ENCODE measurements around the gene C1QB.
A peak's percentile ranks its signal among the peaks of the same experiment; 100 is the strongest.
"Not testable (repeated sequence)": the region's sequence is repeated elsewhere in the genome, so short reads cannot be mapped to it uniquely, and the experiment has no call there.

C1QB gene

DNA sequence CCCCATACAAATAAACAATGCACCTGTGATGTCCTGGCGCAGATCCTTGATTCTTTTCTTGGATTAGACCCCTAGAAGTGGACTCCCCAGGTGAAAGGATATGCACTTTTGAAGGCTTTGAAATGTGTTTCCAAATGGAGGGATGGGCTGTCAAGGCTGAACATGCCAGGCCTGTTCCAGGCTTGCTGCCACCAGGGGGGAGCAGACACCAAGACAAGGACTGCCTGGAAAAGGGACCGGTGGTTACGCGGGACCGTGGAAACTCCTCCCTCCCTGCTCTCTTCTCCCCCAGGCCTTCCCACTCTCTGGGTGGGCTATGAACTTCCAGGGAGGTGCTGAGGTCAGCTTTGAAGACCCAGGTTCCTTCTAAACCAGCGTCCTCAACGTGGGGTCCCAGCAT, 12.7 kb downstream of the C1QB start:
- in situ Hi-C loops (cut with MboI; ENCODE audit: low pct_unique_long_range_greater_than_20kb, low sequenced_read_pairs, unreplicated experiment), result no loop called here
- DNase-seq (ENCODE audit: low spot score), result no peak
- TF ChIP-seq, protein P1, sequence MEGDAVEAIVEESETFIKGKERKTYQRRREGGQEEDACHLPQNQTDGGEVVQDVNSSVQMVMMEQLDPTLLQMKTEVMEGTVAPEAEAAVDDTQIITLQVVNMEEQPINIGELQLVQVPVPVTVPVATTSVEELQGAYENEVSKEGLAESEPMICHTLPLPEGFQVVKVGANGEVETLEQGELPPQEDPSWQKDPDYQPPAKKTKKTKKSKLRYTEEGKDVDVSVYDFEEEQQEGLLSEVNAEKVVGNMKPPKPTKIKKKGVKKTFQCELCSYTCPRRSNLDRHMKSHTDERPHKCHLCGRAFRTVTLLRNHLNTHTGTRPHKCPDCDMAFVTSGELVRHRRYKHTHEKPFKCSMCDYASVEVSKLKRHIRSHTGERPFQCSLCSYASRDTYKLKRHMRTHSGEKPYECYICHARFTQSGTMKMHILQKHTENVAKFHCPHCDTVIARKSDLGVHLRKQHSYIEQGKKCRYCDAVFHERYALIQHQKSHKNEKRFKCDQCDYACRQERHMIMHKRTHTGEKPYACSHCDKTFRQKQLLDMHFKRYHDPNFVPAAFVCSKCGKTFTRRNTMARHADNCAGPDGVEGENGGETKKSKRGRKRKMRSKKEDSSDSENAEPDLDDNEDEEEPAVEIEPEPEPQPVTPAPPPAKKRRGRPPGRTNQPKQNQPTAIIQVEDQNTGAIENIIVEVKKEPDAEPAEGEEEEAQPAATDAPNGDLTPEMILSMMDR (IDR thresholded peaks at IDR 0.05; ENCODE audit: extremely low read depth, insufficient read depth, missing control alignments), result no peak

DNA sequence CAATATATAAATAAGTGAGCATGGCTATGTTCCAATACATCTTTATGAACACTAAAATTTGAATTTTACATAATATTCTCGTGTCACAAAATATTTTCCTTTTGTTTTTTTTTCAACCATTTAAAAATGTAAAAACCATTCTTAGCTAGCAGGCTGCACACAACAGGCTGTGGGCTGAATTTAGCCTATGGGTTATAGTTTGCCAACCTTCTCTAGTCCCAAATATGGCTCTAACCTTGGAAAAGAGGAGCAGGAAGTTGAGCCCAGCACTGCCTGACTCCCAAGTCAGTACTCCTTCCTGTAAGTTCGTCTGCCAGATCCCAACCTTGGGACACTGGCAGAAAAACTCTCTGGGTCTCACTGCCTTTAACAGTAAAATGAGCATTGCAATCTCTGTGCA, 13.4 kb downstream of the C1QB start:
- TF ChIP-seq, protein P1 (IDR thresholded peaks at IDR 0.05; ENCODE audit: extremely low read depth, insufficient read depth, missing control alignments), result no peak
- DNase-seq (ENCODE audit: low spot score), result no peak
- in situ Hi-C loops (cut with MboI; ENCODE audit: low pct_unique_long_range_greater_than_20kb, low sequenced_read_pairs, unreplicated experiment), result no loop called here

DNA sequence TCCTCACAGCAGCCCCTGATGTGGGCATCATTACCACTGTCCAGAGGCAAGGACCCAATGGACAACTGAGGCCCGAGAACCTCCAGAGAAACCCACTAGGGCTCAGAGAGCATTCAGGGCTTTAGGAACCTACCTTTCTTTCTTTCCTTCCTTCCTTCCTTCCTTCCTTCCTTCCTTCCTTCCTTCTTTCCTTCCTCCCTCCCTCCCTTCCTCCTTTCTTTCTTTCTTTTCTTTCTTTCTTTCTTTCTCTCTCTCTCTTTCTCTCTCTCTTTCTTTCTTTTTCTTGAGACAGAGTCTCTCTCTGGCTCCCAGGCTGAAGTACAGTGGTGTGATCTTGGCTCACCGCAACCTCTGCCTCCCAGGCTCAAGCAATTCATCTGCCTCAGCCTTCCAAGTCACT, 15.8 kb downstream of the C1QB start:
- in situ Hi-C loops (cut with MboI; ENCODE audit: low pct_unique_long_range_greater_than_20kb, low sequenced_read_pairs, unreplicated experiment); DNase-seq (ENCODE audit: low spot score): not testable (repeated sequence)

DNA sequence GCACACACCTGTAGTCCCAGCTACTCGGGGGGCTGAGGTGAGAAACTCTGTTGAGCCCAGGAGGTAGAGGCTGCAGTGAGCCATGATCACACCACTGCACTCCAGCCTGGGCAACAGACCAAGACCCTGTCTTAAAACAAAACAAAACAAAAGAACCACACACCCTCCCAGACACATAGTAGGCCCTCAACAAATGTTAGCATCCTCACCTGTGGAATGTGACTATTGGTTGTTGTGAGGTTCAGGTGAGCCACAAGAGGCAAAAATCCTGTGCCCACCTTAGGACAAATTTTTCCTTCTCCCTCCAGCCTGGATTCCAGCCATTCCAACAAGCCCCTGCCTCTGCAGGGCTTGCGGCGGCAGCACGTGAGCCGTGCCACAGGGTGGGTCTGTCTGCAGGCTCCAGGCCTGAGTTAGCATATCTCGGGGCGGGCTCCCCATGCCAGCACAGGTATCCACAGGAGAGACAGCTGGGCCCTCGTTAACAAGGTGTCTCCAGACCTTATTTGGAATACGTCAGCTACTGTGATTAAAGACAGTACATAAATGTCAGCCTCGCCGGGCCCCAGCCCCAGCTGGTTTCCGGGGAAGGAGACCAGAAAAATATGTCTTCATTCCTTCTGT, 17.4 kb downstream of the C1QB start:
- in situ Hi-C loops (cut with MboI; ENCODE audit: low pct_unique_long_range_greater_than_20kb, low sequenced_read_pairs, unreplicated experiment), result no loop called here
- TF ChIP-seq, protein P1 (IDR thresholded peaks at IDR 0.05; ENCODE audit: extremely low read depth, insufficient read depth, missing control alignments), result no peak
- no peak for DNase-seq (ENCODE audit: low spot score)

DNA sequence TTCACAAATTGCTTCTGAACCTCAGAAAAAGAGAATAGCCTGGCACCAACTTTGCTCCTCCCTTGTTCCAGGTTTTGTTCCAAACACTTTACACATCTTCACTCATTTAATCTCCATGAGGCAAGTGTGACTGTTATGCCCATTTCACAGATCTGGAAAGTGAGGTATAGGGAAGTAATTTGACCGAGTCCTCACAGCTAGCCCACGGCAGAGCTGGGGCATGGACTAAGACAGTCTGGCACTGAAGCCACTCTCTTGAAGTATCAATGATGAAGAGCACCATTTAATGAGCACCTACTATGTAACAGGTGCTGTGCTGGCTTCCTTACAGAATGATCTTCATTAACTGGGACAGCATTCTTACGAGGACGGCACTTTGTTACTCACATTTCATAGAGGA, 19.0 kb downstream of the C1QB start:
- in situ Hi-C loops (cut with MboI; ENCODE audit: low pct_unique_long_range_greater_than_20kb, low sequenced_read_pairs, unreplicated experiment), result no loop called here
- DNase-seq (ENCODE audit: low spot score), result no peak
- TF ChIP-seq, protein P1 (IDR thresholded peaks at IDR 0.05; ENCODE audit: extremely low read depth, insufficient read depth, missing control alignments), result no peak

DNA sequence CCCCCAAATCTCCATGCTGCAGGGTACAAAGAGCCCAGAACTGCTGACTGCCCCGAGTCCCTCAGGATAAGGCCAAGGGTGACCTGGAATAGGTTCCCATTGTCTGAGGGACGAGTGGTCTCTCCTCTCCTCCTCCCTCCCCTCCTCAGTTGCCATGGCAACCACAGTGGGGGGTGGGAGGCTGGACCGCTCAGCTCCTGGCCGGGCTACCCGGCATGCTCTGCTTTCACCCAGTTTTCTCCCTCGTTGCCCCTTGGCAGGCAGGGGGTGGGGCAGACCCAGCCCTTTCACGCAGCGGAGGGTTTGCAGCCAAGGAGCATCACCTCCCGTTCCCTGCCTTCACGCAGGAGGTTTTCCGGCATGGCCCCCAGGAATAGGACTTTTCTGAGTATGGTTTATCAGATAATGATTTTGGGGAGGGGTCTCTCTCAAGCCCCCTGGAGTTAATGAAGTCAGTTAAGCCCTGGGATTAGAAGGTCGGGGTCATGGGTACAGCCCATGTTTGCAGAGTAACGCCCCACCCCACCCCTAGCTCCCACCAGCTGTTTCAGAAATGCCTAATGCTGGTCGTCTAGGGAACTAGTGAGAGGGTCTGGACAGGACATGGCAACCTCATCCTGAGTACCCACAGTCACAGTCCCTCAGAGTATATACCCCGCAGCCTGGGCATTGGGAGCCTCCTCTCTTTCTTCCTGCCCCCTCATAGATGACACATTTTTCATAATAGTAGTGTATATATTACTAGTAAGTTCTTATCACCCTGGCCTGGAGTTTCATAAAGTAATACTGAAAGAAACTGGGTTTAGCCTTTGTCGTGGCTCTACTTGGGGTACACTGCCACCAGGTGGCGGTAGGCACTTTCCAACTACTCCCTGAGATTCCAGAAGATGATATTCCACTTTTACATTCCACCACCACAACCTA, 20.7 kb downstream of the C1QB start:
- peak; percentile 67 for DNase-seq (ENCODE audit: low spot score)
- TF ChIP-seq, protein P1 (IDR thresholded peaks at IDR 0.05; ENCODE audit: extremely low read depth, insufficient read depth, missing control alignments), result peak; percentile 67
- in situ Hi-C loops (cut with MboI; ENCODE audit: low pct_unique_long_range_greater_than_20kb, low sequenced_read_pairs, unreplicated experiment), result no loop called here

DNA sequence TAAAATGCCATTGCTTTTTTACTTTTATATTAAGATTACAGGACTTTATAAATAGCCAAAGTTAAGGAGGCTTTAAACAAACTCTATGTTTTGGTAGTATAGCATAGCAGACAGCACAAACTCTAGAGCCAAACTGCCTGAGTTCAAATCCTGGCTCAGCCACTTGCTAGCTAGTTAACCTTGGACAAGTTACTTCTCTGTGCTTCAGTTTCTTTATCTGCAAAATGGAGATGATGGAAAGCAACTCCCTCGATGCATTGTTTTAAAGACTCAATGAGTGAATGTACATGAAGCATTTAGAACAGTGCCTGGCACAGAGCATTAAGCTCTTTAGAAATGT, 21.3 kb downstream of the C1QB start:
- TF ChIP-seq, protein P1 (IDR thresholded peaks at IDR 0.05; ENCODE audit: extremely low read depth, insufficient read depth, missing control alignments), result no peak
- in situ Hi-C loops (cut with MboI; ENCODE audit: low pct_unique_long_range_greater_than_20kb, low sequenced_read_pairs, unreplicated experiment), result no loop called here
- no peak for DNase-seq (ENCODE audit: low spot score)

DNA sequence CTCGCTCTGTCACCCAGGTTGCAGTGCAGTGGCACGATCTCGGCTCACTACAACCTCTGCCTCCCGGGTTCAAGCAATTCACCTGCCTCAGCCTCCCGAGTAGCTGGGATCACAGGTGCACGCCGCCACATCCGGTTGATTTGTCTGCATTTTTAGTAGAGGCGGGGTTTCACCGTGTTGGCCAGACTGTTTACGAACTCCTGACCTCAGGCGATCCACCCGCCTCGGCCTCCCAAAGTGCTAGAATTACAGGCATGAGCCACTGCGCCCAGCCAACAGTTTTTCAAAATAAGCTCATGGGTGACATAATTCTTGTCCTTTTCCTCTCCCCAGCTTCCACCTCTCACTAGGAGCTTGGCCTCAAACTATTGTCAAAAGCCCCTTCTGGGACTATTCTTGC, 23.1 kb downstream of the C1QB start:
- DNase-seq (ENCODE audit: low spot score); in situ Hi-C loops (cut with MboI; ENCODE audit: low pct_unique_long_range_greater_than_20kb, low sequenced_read_pairs, unreplicated experiment): not testable (repeated sequence)

Data from GM13977 (cell line).